Peyer's patch (tissue), 4 donors: ENCODE results near the gene NAV1. TPM values are rescaled to one million over a fixed set of nuclear protein-coding genes. Genes with fewer than 3 reads are reported as not detected.
"Not testable (repeated sequence)": the region's sequence is repeated elsewhere in the genome, so short reads cannot be mapped to it uniquely, and the experiment has no call there.

Source experiments
- DNase-seq, 3 donors: peaks; one replicate each; pipeline ENCODE4 v3.0.0-alpha.2; 2017 to 2019
- H3K27ac ChIP-seq, 4 donors: fragments of 200-600 bp; sonication (generic); one replicate each; pipeline ENCODE4 v1.5.1; 2016 to 2019
- H3K27me3 ChIP-seq, 2 donors: fragments of 200-600 bp; sonication (generic); one replicate each; pipeline ENCODE4 v1.5.1; 2019
- H3K36me3 ChIP-seq, 3 donors: fragments of 200-600 bp; sonication (generic); one replicate each; pipeline ENCODE4 v1.5.1; 2016 to 2019
- H3K4me1 ChIP-seq, 4 donors: fragments of 200-600 bp; sonication (generic); one replicate each; pipeline ENCODE4 v1.5.1; 2016 to 2019
- H3K4me3 ChIP-seq, 4 donors: fragments of 200-600 bp; sonication (generic); 1 replicate in 3 of 4; 2 replicates in 1 of 4; pipeline ENCODE4 v1.5.1; 2016 to 2019; ENCODE audit warnings: mild to moderate bottlenecking in 1 of 4
- H3K9me3 ChIP-seq, 4 donors: fragments of 200-600 bp; sonication (generic); one replicate each; pipeline ENCODE4 v1.5.1; 2016 to 2019; ENCODE audit warnings: mild to moderate bottlenecking in 1 of 4
- POLR2A ChIP-seq, 2 donors: fragments of 450-650 bp; IDR thresholded peaks; one replicate each; pipeline ENCODE4 v1.5.1; 2017; ENCODE audit warnings: antibody characterized with exemption in 2 of 2, mild to moderate bottlenecking in 2 of 2, moderate library complexity in 2 of 2
- total RNA-seq, 4 donors: library from RNA; depleted of rRNA; stranded (reverse); fragments of >200 nt; gene quantifications; one replicate each; pipeline ENCODE4 v1.1.0, GENCODE V29; 2016
- TF ChIP-seq, protein P1 (sequence below), 6 experiments: fragments of 450-650 bp in 4 of 6; fragments of 200-600 bp in 2 of 6; sonication (generic) in 1 of 6; IDR thresholded peaks; one replicate each; pipeline ENCODE4 v1.5.1; 2017 to 2019; ENCODE audit warnings: antibody characterized with exemption in 6 of 6, mild to moderate bottlenecking in 3 of 6, moderate library complexity in 1 of 6

NAV1 gene, protein sequence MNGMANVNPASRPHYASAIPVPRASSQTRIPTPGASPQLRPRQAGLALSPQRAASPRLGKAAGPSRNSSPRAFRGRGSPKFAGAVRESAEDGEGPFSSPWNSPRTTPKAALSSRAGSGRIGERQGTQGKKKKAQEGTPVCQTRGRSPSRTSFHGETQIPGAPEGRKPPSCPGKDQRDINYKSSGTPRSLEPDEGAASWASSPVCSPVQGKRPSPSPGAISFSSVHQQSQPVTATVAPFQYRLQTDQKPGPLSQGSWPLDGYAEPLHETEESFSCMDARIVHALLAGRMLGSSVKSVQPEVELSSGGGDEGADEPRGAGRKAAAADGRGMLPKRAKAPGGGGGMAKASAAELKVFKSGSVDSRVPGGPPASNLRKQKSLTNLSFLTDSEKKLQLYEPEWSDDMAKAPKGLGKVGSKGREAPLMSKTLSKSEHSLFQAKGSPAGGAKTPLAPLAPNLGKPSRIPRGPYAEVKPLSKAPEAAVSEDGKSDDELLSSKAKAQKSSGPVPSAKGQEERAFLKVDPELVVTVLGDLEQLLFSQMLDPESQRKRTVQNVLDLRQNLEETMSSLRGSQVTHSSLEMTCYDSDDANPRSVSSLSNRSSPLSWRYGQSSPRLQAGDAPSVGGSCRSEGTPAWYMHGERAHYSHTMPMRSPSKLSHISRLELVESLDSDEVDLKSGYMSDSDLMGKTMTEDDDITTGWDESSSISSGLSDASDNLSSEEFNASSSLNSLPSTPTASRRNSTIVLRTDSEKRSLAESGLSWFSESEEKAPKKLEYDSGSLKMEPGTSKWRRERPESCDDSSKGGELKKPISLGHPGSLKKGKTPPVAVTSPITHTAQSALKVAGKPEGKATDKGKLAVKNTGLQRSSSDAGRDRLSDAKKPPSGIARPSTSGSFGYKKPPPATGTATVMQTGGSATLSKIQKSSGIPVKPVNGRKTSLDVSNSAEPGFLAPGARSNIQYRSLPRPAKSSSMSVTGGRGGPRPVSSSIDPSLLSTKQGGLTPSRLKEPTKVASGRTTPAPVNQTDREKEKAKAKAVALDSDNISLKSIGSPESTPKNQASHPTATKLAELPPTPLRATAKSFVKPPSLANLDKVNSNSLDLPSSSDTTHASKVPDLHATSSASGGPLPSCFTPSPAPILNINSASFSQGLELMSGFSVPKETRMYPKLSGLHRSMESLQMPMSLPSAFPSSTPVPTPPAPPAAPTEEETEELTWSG (N-terminal part only)
- total RNA-seq = 10 to 100 TPM in 3 of 4 donors, 1 to 10 TPM in 1; 6.7 to 47.9 (median 14.9) TPM

DNA sequence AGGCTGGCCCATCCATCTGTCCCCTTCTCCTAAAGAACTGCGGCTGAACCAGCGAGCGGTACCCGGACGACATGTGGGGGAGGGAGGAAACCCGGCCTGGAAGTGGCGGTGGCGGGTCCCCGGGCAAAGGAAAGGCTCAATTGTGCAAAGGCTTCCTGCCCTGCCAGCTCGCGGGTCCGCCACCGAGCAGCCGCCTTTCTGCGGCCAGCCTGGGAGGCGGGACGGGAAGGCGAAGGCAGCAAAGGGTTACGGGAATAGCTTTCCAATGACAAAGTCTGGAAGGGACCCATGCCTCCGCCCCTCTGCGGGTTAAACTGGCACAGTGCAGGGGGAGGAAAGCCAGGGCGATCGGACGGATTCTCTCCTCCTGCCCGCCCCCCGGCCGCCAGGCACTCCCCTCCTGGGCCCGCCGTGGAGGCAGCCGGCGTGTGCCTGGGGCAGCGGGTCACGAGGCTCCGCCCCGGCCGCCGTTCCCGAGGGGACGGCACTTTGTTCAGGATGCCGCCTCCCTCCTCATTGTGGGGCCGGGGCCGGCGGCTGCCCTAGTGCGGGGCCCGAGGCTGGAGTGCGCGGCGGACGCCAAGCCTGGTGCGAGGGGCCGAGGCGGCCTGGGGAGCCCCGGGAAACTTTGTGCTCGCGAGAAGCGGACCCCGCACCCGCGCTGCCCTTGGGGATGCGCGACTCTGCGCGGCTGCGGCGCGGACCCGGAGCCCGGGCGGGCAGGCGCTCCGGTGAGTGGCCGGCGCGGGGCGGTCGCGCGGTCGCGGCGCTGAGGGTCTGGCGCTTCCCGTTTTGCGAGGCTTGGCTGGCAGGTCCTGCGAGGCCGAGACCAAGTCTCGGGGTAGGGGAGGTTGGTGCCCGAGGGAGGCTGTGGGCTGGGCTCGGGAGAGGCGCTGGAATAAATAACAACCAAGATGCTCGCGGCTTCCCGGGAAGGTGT lies at the start of gene NAV1:
Gene NAV1, plus strand, starts transcription at position 516 of the 940 bp plus-strand sequence. CDS start 83,758 bp downstream, outside the sequence.
- Histone ChIP-seq H3K4me1 (peaks cover 0 to 29% (median 15%) of the 10 kb centered on the region in 4 donors), H3K27me3 (peaks cover 0 to 4% of the 10 kb centered on the region in 2 donors), H3K4me3 (peak within 1 kb of the TSS; percentile 34 to 63 (median 56)), H3K27ac (peak within 1 kb of the TSS; percentile 61 to 78 (median 68)), H3K36me3 (no peaks in the 10 kb centered on the region), H3K9me3 (no peaks in the 10 kb centered on the region)
- peak in 2 of 3 donors; percentile 56 to 60 for DNase-seq
- TF ChIP-seq POLR2A (IDR thresholded peaks at IDR 0.05) = no peak
- TF ChIP-seq, protein P1, sequence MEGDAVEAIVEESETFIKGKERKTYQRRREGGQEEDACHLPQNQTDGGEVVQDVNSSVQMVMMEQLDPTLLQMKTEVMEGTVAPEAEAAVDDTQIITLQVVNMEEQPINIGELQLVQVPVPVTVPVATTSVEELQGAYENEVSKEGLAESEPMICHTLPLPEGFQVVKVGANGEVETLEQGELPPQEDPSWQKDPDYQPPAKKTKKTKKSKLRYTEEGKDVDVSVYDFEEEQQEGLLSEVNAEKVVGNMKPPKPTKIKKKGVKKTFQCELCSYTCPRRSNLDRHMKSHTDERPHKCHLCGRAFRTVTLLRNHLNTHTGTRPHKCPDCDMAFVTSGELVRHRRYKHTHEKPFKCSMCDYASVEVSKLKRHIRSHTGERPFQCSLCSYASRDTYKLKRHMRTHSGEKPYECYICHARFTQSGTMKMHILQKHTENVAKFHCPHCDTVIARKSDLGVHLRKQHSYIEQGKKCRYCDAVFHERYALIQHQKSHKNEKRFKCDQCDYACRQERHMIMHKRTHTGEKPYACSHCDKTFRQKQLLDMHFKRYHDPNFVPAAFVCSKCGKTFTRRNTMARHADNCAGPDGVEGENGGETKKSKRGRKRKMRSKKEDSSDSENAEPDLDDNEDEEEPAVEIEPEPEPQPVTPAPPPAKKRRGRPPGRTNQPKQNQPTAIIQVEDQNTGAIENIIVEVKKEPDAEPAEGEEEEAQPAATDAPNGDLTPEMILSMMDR (IDR thresholded peaks at IDR 0.05) = no peak

DNA sequence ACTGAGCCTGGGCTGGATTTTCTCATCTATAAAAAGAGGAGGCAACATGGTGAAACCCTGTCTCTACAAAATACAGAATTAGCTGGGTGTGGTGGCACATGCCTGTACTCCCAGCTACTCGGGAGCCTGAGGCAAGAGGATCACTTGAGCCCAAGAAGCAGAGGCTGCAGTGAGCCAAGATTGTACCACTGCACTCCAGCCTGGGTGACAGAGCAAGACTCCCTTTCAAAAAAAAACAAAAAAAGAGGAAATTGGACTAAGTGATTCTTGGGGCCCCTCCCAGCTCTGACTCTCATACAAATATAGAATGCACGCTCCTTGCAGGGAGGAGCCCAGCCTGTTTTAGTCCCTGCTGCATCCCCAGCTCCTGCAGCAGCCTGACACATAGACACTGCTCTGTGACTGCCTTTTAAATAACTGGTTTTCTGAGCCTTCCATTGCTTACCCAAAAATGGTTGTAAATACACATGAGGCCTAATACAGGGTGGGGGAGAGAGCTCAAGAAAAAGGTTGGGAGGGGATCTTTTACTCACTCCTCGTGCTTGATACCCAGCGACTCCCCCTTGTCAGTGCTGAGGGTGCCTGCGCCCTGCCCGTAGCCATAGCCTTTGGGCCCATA lies 49.2 kb upstream of the NAV1 start:
- Histone ChIP-seq H3K9me3 (no peaks in the 10 kb centered on the region), H3K27ac (peak overlapping the region in 3 of 4 donors; percentile 28 to 96 (median 62)), H3K27me3 (no peaks in the 10 kb centered on the region), H3K4me1 (peaks cover 0 to 58% (median 0%) of the 10 kb centered on the region in 4 donors), H3K4me3 (no peak overlapping the region), H3K36me3 (peaks cover 0 to 77% (median 0%) of the 10 kb centered on the region in 3 donors)
- DNase-seq = no peak
- TF ChIP-seq, protein P1 (IDR thresholded peaks at IDR 0.05) = no peak
- no peak for TF ChIP-seq POLR2A (IDR thresholded peaks at IDR 0.05)

DNA sequence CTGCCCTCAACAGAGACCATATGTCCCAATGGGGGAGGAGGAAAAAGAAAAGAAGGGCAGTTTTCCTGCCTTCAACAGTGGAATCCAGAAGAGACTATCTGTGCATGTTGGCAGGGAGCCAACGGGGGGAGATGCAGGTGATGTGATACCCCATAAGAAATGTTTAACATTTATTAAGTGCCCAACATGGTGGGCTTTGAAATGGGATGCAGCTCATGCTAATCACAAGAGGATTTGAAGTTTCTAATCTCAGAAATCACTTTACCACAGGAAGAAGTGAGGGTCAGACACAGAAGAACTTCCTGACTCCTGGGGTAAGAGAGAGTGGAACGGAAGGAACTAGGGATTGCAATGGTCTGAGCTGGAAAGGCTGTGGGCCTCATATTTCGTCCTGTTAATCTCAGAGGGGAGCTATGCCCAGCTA lies 48.2 kb upstream of the NAV1 start:
- peak overlapping the region in 2 of 4 donors; percentile 38 to 96 for H3K27ac ChIP-seq
- no peaks in the 10 kb centered on the region for H3K27me3 ChIP-seq
- peaks cover 0 to 66% (median 0%) of the 10 kb centered on the region in 4 donors for H3K4me1 ChIP-seq

DNA sequence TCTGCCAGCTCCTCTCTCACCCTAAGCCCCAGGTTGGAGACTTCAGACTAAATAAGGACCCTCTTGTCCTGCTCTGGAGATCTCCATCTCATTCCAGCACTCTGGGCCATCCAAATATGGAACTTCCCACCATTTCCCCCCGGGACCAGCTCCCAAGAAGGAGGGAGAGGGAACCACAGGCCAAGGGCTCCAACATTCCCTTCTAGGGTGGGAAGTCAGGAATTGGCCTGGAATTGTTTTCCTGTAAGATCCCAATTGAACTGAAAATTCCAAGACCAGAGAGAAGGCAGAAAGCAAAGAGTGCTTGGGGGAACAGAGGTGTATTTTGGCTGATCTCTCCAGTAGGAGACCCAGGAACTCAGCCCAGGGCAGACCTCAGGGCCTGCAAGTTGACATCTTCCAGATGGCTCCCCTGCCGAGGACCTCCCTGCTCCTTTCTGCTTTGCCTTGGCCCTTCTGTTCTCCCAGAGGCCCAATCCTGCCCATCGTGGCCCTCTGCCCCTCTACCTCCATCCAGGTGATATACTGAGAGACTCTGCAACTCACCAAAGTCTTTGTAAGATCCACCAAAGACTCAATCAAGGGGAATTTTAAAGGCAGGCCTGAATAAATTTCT lies 46.9 kb upstream of the NAV1 start:
- DNase-seq = no peak
- H3K36me3 ChIP-seq = peaks cover 0 to 69% (median 0%) of the 10 kb centered on the region in 3 donors
- H3K9me3 ChIP-seq = no peaks in the 10 kb centered on the region
- no peak overlapping the region for H3K4me3 ChIP-seq
- H3K27me3 ChIP-seq = no peaks in the 10 kb centered on the region
- TF ChIP-seq, protein P1 (IDR thresholded peaks at IDR 0.05) = no peak
- no peak for TF ChIP-seq POLR2A (IDR thresholded peaks at IDR 0.05)
- peaks cover 0 to 67% (median 0%) of the 10 kb centered on the region in 4 donors for H3K4me1 ChIP-seq
- H3K27ac ChIP-seq = peak overlapping the region in 2 of 4 donors; percentile 52 to 96

More for the DNA sequence above, 48.2 kb upstream of the NAV1 start:
- Histone ChIP-seq H3K4me3 (no peak overlapping the region), H3K9me3 (no peaks in the 10 kb centered on the region), H3K36me3 (peaks cover 0 to 76% (median 0%) of the 10 kb centered on the region in 3 donors)
- no peak for TF ChIP-seq POLR2A (IDR thresholded peaks at IDR 0.05)
- TF ChIP-seq, protein P1 (IDR thresholded peaks at IDR 0.05) = no peak
- no peak for DNase-seq

DNA sequence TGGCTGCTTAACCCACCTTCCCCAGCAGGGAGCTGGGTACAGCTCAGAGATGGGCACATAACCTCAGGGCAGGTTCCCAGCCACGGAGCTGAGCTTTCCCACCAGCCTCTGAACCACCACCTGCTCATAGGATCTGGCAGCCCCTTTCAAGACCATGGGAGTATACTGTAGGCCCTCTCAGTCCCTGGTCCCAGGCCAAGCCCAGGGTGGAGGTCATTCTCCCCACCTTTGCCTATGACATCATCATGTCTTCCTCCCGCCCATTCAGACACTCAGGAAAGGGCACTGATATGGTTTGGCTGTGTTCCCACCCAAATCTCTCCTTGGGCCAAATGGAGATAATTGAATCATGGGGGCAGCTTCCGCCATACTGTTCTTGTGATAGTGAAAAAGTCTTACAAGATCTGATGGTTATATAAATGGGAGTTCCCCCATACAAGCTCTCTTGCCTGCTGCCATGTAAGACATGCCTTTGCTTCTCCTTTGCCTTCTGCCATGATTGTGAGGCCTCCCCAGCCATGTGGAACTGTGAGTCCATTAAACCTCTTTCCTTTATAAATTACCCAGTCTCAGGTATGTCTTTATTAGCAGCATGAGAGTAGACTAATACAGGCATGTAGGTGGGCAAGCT lies 45.8 kb upstream of the NAV1 start:
- not testable (repeated sequence) for H3K9me3 ChIP-seq, DNase-seq, H3K4me3 ChIP-seq, H3K27me3 ChIP-seq
- Histone ChIP-seq H3K27ac (peak overlapping the region in 2 of 4 donors; percentile 78 to 96), H3K4me1 (peaks cover 0 to 67% (median 0%) of the 10 kb centered on the region in 4 donors), H3K36me3 (peaks cover 0 to 58% (median 0%) of the 10 kb centered on the region in 3 donors)
